HG03432 (cell line): ENCODE results near the gene TSHZ3.

Source experiments
- ATAC-seq: cut with Tn5 transposase; IDR thresholded peaks from one replicate; pipeline ENCODE4 v1.9.1; 2021; ENCODE audit warnings: mild to moderate bottlenecking, moderate library complexity; ENCODE audit not compliant: unreplicated experiment

Gene TSHZ3

GRCh38 chr19:31338069-31338776, 11.0 kb downstream of the TSHZ3 start:
- ATAC-seq, result no peak

- ATAC-seq, result no peak
Measured at GRCh38 chr19:31337008-31337914, 12.0 kb downstream of the TSHZ3 start.

- ATAC-seq, result no peak
Measured at GRCh38 chr19:31335716-31336115, 13.5 kb downstream of the TSHZ3 start.

- no peak for ATAC-seq
Measured at GRCh38 chr19:31334849-31335624, 14.2 kb downstream of the TSHZ3 start.

- no peak for ATAC-seq
Measured at GRCh38 chr19:31334101-31334848, 15.0 kb downstream of the TSHZ3 start.

GRCh38 chr19:31332096-31332495, 17.1 kb downstream of the TSHZ3 start:
- ATAC-seq, result no peak

- no peak for ATAC-seq
Measured at GRCh38 chr19:31331536-31331935, 17.7 kb downstream of the TSHZ3 start.

DNA sequence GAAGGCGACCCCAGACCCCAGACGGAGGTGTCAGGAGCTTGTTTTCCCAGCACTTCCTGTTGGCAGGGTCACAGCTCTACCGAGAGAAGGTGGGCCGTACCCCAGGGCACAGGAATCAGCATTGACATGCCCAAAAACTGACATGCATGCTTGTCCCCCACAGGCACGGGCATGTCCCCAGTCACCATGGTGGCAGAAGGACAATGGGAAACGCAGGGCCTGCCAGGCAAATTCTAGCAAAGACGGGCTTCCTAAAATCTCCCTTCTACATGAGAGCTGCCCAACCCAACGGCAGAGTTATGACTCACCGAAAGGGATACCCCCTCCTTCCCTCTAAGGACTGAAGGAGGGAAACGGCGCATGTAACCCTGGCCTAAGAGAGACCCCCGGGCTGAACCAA, 18.5 kb downstream of the TSHZ3 start:
- ATAC-seq, result no peak

DNA sequence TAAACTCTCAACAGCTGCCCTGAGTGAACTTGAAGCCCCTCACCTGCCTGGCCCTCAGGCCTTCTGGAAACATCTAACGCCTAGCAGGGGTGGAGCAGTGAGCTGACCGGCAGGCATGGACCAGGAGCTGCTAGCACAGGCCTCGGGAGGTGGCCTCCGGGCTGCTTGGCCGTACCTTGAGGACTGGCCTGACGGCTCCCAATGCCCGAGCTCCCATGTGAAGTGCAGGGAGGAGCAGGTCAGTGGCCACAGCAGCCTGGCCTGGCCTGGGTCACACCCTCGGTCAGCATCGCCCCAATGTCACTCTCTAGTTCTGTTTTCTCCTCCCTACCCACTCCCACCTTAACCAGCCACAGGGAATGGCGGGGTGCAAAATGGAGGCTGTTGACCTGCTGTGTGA, 19.0 kb downstream of the TSHZ3 start:
- ATAC-seq, result no peak

DNA sequence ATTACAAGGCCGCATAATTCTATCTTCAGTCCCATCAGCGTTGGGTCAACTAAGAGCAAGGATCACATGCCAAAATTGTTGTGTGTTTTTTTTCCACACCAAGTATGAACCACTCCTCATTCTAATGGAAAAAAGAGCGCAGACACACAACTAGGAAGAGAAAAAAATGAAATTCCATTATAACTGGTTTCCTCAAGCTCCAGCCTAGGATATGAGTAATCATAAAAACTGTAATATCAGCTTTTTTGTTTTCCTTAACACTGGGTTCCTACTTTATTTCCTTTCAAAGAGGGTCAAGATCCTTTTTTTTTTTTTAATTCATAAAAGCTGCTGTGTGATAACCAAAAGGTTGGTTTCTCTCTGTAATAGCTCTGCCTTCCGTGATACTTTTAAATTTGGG, 19.4 kb downstream of the TSHZ3 start:
- ATAC-seq, result no peak

GRCh38 chr19:31328238-31328637, 21.0 kb downstream of the TSHZ3 start:
- no peak for ATAC-seq

GRCh38 chr19:31326329-31327028, 22.8 kb downstream of the TSHZ3 start:
- ATAC-seq, result no peak

DNA sequence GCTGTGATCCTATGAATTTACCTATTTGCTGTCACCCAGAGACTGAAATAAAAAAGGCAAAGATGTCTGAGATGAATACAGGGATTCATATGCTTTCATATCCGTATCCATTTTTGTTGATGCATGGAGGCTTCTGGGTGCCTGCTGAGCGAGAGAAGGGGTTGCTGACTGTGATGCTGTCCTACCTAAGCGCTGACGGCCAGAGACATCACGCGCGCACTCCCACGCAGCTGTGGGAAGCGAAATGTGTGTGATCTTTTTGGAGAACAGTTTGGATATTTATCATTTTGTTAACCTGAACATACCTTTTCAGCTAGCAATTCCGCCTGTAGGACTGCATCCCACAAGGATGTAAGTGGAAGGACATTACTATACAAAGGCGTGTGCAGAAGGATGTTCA, 23.9 kb downstream of the TSHZ3 start:
- no peak for ATAC-seq

DNA sequence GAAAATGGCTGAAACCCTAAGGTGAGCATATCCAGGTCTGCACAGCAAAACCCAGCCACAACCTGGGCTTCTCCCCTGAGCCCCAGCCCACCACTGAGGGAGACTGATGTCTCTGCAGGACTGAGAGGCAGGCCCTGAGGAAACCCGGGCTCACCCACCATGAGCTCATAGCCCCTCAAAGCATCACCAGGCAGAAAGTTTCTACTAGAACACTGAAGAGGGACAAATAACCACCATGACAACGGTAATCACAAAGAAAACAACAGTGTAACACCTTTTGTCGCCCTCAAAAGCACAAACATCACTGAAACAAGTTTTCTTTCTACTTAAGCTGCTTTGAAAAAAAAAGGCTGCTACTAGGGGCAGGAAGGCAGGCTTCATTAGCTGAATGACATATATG, 29.8 kb downstream of the TSHZ3 start:
- no peak for ATAC-seq

GRCh38 chr19:31318790-31319425, 30.3 kb downstream of the TSHZ3 start:
- ATAC-seq, result no peak

DNA sequence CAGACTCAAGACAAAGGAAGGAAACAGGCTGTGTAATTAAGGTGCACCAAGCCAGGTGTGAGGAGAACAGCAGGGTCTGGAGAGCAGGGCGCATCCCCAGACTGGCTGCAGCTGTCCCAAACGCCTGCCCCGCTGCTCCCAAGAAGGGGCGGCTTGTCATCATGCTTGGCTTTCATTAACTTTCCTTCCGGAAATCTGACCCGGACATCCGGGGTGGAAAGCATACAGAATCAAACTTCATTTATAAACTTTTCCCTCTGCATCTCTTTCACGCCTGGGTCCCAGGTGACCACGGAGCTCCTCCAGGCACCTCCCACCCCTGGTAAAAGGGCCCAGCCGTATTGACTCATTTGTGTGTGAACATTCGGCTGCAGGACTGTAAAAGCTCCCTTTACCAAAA, 31.7 kb downstream of the TSHZ3 start:
- no peak for ATAC-seq

DNA sequence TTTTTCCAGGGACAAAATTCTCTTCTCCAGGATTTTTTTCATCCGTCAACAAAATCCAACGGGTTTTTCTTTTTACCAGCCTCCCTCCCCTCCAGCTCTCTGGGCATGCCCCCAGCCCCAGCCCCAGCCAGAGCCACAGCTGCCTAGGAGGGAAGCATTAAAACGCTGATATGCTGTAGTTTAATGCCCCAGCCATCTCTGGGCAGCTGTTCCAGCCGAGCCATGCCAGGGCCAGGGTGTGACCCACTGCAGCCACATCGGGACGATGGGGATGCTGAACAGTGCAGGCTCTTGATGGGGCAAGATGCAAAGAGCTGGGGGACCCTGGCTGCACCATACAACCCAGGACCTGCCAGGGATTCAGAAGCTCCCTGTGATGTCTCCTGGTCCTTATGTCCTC, 32.1 kb downstream of the TSHZ3 start:
- no peak for ATAC-seq

- no peak for ATAC-seq
Measured at GRCh38 chr19:31316201-31316951, 32.9 kb downstream of the TSHZ3 start.

DNA sequence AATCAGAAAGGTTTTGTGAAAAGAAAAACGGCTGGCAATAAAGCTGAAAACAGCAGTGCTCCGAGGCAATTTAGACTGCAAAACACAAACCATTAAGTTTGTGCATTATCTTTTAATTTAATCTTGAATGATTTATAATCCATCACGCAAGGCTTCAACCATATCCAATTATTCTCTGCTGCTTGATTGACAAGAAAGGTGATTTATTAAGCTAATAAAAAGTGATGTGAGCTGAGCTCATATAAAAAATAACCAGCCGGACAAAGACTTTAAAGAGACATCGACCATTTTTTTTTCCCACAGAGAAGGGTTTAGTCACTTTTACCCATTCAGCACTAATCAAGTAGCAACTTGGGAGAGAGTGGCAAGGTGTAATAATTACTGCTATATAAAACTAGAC, 33.6 kb downstream of the TSHZ3 start:
- no peak for ATAC-seq
